ENCODE data around the gene CSPG4.
"Not testable (repeated sequence)": the region's sequence is repeated elsewhere in the genome, so short reads cannot be mapped to it uniquely, and the experiment has no call there.

DNA sequence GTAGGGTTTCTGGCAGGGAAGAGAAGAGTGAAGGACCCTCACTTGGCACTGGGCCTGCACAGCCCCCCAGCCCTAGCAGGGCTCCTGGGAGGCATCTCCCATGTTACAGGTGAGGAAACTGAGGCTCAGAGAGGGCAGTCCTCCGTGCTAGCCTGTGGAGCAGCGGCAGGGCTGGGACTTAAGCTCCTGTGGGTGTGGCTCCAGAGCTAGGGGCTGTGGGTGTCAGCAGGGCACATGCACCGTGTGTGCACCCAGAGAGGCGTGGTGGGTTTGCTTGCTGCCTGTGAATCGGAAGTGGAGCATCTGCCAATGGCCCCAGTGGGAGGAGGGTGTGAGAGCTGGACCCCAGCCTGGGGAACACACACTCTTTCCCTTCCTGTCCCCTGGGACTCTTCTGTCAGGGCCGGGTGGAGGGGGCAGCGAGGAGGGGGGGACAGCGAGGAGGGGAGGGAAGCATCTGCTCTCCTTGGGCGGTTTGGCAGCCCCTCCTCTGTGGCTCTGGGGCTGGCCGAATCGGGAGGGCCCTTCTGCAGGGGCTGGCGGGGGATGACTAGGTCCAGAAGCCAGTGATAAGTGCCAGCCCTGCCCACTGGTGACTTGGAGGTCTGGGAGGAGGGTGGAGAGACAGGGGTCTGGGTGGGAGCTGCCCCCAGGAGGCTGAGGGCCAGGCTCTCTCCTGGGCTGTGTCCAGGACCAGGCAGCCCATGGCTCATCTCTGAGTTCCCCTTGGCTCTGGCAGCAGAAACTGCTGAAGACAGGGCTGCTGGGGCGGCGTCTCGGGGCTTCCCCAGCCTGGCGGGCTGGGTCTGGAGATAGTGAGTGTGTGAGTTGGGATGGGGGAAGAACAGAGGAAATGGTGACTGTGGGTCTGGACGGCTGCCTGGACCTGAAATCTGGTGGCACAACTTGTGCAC, 12.4 kb downstream of the CSPG4 start:
- TF ChIP-seq, protein P1, sequence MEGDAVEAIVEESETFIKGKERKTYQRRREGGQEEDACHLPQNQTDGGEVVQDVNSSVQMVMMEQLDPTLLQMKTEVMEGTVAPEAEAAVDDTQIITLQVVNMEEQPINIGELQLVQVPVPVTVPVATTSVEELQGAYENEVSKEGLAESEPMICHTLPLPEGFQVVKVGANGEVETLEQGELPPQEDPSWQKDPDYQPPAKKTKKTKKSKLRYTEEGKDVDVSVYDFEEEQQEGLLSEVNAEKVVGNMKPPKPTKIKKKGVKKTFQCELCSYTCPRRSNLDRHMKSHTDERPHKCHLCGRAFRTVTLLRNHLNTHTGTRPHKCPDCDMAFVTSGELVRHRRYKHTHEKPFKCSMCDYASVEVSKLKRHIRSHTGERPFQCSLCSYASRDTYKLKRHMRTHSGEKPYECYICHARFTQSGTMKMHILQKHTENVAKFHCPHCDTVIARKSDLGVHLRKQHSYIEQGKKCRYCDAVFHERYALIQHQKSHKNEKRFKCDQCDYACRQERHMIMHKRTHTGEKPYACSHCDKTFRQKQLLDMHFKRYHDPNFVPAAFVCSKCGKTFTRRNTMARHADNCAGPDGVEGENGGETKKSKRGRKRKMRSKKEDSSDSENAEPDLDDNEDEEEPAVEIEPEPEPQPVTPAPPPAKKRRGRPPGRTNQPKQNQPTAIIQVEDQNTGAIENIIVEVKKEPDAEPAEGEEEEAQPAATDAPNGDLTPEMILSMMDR (IDR thresholded peaks at IDR 0.05), result not testable (repeated sequence)
- not testable (repeated sequence) for TF ChIP-seq POLR2A (IDR thresholded peaks at IDR 0.05)
